HG02642 (cell line): ENCODE data around the gene SDK1.
"Not testable (repeated sequence)": the region's sequence is repeated elsewhere in the genome, so short reads cannot be mapped to it uniquely, and the experiment has no call there.

Source experiments
- ATAC-seq: cut with Tn5 transposase; IDR thresholded peaks from one replicate; pipeline ENCODE4 v1.9.1; 2021; ENCODE audit warnings: mild to moderate bottlenecking; ENCODE audit not compliant: unreplicated experiment, poor library complexity

SDK1 gene

DNA sequence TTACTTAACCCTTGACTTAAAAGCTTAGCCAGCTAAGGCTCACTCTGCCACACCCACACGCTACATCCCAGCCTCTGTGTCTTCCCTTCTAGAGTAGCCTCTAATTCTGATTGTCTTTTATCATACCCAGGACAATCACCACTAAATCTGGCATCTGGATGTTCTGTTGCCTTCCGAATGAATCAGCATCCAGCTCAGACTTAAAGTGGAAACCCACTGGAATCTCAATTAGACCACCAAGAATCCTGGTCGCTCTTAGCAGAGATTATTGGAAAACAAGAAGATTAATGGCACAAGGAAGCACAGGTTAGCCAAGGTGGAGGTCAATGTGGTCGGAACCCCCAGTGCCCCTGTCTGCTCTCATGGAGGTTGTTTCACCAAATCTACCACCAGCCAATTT is 976.9 kb downstream of the SDK1 start:
- no peak for ATAC-seq

DNA sequence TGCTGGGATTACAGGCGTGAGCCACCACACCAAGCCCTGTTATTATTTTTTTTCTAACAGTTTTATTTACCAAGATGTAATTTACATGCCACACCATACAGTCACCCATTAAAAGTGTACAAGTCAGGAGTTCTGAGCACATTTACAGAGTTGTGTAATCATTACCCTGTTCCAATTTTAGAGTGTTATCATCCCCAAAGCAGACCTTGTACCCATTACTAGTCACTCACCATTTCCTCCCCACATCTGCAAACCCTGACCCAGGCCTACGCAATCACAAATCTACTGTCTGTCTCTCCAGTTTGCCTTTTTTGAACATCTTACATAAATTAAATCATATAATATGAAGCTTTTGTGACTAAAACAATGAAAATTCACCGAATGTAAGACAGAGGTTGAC is 978.2 kb downstream of the SDK1 start:
- ATAC-seq, result no peak

DNA sequence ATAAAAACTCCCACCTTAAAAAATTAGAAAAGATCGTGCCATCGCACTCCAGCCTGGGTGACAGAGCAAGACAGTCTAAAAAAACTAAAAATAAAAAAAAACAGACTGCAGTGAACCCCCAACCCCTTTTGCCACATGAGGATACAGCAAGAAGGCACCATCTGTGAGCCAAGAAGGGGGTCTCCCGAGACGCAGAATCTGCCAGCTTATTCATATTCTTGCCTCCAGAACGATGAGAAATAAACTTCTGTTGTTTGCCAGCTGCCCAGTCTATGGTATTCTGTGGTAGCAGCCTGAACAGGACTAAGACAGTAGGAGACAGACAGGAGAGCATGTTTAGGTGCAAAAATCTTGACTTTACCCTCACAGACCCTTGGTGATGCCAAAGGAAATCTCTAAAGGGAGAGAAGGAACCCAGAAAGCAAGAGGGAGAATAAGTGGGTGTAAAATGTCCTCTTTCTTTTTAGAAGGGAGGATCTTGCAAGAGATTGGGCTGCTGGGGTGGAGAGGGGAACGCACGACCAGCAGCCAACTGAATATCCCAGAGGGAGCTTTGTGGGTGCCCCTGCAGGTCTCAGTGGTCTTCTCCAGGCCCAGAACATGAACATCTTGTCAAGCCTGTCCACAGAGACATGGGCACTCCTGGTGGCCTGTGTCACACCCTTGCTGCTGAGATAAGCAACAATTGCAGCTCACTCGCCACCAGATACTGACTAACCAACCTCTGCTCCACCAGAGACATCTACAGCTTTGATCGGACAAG is 980.4 kb downstream of the SDK1 start:
- ATAC-seq, result no peak

DNA sequence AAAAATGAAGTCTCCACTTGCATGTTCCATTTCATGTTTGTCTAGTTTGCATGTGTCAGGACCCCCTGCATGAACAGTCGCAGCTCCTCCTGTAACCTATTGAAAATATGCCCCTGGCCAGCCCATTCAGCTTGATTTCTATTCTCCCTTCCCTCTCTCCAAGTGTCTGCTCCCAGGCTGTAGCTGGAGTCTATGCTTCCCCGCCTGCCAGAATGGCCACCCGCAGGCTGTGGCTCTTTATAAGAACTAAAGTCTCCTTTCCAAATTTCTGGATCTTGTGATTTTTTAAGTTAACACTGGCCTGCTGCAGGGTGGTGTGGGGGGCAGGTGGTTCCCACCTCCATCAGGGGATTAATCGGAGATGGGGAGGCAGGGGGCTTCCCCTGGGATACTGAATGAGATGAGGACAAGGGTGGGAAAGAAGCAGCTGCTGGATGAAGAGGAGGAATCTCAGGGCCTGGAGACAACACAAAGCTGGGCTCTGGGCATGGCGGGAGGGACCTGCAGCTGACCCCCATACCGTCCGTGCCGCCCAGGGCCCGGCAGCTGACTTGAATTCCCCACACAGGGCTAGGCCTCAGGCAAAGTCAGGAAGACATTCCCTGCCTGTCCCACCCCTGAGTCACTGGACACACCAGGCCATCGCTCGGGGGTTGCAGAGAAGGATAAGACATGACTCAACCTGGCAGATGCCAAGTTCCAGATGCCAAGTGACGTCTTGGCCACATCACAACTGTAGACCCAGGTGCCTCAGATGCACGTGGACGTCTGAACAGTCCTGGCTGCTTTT is 981.6 kb downstream of the SDK1 start:
- no peak for ATAC-seq

DNA sequence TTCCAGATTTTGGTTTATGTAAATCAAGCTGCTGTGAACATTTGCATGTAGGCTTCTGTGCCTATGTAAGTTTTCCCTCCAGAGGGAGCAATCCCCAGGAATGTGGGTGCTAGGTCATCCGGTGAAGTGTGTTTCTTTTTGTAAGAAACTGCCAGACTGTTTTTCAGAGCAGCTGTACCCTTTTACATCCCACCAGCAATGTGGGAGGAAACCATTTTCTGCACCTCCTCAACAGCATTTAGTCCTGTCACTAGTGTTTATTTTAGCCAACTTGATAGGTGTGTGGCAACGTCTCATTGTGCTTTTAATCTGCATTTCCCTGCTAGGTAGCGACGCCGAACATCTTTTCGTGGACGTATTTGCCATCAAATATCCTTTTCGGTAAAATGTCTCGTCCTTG is 985.3 kb downstream of the SDK1 start:
- ATAC-seq, result no peak

DNA sequence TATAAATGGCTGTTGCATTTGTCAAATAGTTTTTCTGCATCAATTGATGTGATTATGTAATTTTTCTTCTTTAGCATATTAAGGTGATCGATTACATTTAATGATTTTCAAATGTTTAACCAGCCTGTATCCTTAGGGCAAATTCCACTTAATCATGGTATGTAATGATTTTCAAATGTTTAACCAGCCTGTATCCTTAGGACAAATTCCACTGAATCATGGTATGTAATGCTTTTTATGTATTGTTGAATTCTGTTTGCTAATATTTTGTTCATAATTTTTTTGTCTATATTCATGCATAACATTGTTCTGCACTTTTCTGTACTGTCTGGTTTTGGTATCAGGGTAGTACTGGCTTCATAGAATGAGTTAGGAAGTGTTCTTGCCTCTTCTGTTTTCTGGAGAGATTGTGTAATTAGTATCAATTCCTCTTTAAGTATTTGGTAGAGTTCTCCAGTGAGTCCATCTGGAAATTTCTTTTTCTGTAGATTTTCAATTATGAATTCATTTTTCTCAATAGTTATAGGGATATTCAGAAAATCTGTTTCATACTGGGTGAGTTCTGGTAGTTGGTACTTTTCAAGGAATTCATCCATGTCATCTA is 987.8 kb downstream of the SDK1 start:
- ATAC-seq, result no peak

DNA sequence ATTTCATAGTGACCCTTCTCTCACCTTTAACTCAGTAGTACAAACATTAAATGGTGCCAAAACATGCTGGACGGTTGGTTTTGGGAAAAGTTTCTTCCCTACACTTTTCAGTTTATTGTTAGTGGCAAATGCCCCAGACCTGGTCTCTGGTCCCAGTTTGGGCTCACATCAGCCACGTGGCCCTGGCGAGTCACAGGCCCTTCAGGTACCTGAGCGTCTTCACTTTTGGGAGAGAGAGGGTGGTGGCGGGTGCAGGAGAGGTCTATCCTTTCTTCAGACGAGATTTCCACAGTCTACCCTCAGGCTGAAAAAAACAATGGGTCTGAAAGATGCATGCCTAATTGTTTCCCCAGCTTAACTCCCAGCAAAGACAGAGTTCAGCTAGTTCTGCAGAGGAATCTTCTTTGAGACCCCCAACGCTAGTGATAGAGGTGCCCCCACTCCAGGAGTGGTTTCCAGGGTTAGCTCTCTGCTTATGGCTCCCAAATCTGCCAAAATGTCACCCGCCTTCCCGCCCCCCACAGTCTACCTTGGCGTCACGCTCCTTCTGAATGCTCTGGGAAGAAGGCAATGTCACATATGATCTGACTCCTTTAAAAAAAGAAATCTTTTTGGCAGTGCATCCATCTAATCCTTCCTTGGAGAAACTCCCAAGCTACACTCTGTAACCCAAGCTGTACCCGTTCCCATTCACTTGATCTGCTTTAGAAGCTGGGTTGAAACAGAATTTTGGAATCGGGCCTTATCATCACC is 996.3 kb downstream of the SDK1 start:
- no peak for ATAC-seq

DNA sequence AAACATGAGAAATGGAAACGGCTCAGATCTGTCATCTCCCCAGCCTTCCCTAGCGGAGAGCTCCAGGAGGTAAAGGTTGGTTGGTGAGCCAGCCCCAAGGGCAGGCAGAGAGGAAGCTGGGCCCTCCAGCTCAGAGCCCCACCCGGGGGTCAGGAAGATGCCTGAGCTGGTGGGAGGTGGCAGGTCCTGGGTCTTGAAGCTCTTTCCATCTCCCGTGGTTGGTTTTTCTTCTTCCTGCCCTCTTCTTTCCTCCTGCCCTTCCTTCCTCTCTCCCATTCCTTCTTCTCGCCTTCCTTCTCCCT is 996.8 kb downstream of the SDK1 start:
- ATAC-seq, result no peak

DNA sequence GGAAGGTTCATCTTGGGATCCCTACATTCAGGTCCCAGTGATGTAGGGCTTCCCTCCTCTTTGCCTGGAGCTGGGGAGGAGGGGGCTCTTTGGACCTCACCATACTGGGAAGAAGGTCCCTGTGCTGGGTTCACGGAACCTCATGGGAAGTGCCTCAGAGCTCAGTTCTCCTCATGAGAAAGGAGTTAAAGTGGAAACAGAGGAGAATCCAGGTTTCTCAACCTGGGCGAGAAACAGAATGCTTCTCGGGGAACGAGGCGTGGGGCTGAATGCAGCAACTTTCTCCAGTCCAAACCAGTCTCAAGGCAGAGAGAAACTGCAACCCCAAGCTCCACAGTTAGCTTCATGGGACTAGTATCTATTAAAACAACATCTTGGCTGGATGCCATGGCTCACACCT is 998.4 kb downstream of the SDK1 start:
- no peak for ATAC-seq

DNA sequence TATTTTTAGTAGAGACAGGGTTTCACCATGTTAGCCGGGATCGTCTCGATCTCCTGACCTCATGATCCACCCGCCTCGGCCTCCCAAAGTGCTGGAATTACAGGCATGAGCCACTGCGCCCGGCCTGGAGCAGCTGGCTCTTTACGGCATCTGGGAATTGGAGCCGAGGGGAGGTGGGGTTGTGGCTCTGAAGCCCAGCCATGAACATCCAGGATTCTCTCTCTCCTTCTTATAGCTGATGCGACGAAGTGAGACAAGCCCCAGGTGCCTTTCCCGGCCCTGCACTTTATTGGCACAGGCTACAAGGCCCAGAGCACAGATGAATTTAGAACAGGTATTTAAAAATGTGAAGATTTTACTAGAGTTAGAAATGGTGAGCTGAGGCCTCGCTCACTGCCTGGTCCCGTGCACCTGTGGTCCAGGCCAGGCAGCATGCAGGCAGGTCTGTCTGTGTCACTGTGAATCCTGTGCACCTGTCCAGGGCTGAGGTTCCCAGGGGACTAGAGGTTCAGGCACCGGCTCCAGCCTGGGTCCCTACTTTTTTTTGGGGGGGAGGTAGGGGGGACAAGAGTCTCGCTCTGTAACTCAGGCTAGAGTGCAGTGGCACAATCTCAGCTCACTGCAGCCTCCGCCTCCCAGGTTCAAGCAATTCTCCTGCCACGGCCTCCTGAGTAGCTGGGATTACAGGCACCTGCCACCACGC is 1001.3 kb downstream of the SDK1 start:
- ATAC-seq, result no peak

DNA sequence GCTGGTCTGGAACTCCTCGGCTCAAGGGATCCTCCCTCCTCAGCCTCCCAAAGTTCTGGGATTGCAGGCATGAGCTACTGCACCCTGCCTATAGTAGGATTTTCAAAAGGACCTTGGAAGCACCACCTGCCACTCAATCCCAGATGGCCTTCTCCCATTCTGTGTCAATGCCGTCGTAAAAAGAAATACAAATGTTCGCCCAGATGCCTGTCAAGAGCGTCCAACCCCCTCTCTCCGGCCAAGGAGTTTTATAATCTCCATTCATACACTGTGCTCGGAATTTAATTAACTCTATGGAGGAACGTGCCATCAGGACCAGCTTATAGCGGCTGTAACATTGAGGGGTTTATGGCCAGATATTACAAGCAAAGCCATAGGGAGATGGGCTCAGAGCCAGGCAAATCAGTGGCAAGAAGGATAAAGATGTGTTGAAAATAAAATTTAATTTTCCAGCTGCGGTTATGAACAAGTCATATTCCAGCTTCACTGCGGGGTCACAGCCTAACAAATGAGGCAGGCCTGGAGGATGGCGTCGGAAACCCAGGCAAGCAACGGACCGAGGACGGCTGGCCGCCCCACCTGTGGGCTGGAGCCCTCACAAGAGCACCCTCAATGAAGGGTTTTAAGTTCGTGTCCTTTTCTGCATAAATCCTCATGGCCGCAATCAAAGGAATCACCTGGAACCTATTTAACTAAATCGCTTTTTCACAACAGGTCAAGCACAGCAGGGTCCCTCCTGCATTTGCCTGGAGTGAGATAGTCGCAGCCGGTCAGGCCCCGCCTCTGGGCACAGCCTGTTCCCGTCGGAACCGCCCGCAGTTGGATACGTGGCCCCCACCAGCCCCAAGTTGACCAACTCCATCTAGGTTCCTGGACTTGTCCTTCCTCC is 1006.5 kb downstream of the SDK1 start:
- no peak for ATAC-seq

DNA sequence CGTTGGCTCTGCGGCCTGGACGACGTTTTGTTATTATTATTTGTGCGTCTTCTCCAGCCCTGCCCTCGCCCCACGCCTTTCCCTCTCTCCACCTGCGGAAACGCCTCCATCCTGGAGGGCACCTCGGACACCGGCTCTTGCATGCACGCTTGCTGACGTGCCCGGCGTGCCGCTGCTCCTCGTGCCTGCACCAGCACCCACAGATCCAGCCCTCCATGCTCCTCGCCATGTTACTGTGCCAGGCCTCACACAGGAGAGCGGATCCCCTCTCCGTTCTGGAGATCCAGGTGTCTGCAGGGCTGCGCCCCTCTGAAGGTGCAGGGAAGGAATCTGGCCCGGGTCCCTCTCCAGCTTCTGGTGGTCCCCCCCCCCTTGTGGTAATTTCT is 1007.1 kb downstream of the SDK1 start:
- ATAC-seq, result no peak

DNA sequence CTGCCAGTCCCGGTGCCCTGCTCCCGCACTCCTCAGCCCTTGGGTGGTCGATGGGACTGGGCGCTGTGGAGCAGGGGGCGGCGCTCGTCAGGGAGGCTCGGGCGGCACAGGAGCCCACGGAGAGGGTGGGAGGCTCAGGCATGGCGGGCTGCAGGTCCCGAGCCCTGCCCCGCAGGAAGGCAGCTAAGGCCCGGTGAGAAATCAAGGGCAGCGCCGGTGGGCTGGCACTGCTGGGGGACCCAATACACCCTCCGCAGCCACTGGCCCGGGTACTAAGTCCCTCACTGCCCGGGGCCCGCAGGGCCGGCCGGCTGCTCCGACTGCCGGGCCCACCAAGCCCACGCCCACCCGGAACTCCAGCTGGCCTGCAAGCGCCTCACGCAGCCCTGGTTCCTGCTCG is 1012.9 kb downstream of the SDK1 start:
- not testable (repeated sequence) for ATAC-seq

DNA sequence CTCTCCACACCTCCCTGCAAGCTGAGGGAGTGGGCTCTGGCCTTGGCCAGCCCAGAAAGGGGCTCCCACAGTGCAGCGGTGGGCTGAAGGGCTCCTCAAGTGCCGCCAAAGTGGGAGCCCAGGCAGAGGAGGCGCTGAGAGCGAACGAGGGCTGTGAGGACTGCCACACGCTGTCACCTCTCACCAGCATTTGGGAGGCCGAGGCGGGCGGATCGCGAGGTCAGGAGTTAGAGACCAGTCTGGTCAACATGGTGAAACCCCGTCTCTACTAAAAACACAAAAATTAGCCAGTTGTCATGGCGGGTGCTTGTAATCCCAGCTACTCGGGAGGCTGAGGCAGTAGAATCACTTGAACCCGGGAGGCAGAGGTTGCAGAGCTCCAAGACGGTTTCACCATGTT is 1013.3 kb downstream of the SDK1 start:
- ATAC-seq, result not testable (repeated sequence)
